Activated CD8-positive, alpha-beta T cell treated with anti-CD3 and anti-CD28 coated beads for 36 hours (primary cell): ENCODE data around the gene HEBP2. TPM values are rescaled to one million over a fixed set of nuclear protein-coding genes. Genes with fewer than 3 reads are reported as not detected.

Source experiments
- ATAC-seq: fragments of 200-7000 bp; cut with Tn5 transposase; one replicate; pipeline ENCODE4 v1.10.0; 2021; ENCODE audit warnings: mild to moderate bottlenecking, moderate library complexity
- CTCF ChIA-PET: fragments of 350-600 bp; sonication (Branson Sonifier 250); formaldehyde crosslinking; loops from one replicate; lab custom pipeline; 2021; ENCODE audit warnings: antibody characterized with exemption; lab: Charles Lee
- POLR2A ChIA-PET: fragments of 350-600 bp; sonication (Branson Sonifier 250); formaldehyde crosslinking; loops from one replicate; lab custom pipeline; 2021; ENCODE audit warnings: antibody characterized with exemption; lab: Charles Lee
- DNase-seq: peaks from one replicate; pipeline ENCODE4 v3.0.0-alpha.2; 2020
- H3K27ac Mint-ChIP-seq: one replicate; pipeline ENCODE4 v1.8.0; 2021; ENCODE audit warnings: mild to moderate bottlenecking, mixed read lengths
- H3K27me3 Mint-ChIP-seq: one replicate; pipeline ENCODE4 v1.8.0; 2021; ENCODE audit warnings: mixed read lengths
- H3K36me3 Mint-ChIP-seq: one replicate; pipeline ENCODE4 v1.8.0; 2021; ENCODE audit warnings: low read depth, mixed read lengths
- H3K4me1 Mint-ChIP-seq: one replicate; pipeline ENCODE4 v1.8.0; 2021; ENCODE audit warnings: low read depth, mixed read lengths
- H3K4me3 Mint-ChIP-seq: one replicate; pipeline ENCODE4 v1.8.0; 2021; ENCODE audit warnings: mild to moderate bottlenecking, moderate library complexity, mixed read lengths
- H3K9me3 Mint-ChIP-seq: one replicate; pipeline ENCODE4 v1.8.0; 2021; ENCODE audit warnings: mixed read lengths
- intact Hi-C: fragments of 100-400 bp; cut with micrococcal nuclease; formaldehyde crosslinking; loops from one replicate; pipeline ENCODE4 v1.10.0; 2022
- microRNA-seq: library from miRNA; unstranded; fragments of <30 nt; microRNA quantifications from one replicate; pipeline ENCODE4 v1.2.0, GENCODE V29; 2022; ENCODE audit warnings: borderline microRNAs expressed, borderline replicate concordance
- total RNA-seq, 2 experiments: library from RNA; stranded (reverse); gene quantifications; one replicate each; pipeline ENCODE4 v1.2.3, GENCODE V29; 2021
- TF ChIP-seq, protein P1 (sequence below): fragments of 200-600 bp; IDR thresholded peaks from one replicate; pipeline ENCODE4 v1.8.0; 2022; ENCODE audit warnings: antibody characterized with exemption, mild to moderate bottlenecking

Gene HEBP2
- total RNA-seq, 2 experiments from 2014 or later, result 28.2 to 28.7 TPM

DNA sequence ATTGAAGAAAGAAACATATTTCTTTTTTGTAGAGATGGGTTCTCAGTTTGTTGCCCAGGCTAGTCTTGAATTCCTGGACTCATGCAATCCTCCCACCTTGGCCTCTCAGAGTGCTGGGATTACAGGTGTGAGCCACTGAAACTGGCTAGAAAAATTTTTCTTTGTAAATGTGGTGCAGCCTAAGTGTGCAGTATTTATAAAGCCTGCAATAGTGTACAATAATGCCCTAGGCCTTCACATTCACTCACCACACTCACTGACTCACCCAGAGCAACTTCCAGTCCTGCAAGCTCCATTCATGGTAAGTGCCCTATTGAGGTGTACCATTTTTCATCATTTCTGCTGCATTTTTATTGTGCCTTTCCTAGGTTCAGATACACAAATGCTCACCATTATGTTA lies 63.9 kb downstream of the HEBP2 start:
- ChIA-PET POLR2A (no interaction called here), CTCF (interaction anchor here (0.6 kb wide), 1 partner anchor 31 kb away, joined by 3 read pairs; no protein-coding TSS in a partner anchor)
- H3K4me1 Mint-ChIP-seq, result no peaks in the 10 kb centered on the region
- TF ChIP-seq, protein P1, sequence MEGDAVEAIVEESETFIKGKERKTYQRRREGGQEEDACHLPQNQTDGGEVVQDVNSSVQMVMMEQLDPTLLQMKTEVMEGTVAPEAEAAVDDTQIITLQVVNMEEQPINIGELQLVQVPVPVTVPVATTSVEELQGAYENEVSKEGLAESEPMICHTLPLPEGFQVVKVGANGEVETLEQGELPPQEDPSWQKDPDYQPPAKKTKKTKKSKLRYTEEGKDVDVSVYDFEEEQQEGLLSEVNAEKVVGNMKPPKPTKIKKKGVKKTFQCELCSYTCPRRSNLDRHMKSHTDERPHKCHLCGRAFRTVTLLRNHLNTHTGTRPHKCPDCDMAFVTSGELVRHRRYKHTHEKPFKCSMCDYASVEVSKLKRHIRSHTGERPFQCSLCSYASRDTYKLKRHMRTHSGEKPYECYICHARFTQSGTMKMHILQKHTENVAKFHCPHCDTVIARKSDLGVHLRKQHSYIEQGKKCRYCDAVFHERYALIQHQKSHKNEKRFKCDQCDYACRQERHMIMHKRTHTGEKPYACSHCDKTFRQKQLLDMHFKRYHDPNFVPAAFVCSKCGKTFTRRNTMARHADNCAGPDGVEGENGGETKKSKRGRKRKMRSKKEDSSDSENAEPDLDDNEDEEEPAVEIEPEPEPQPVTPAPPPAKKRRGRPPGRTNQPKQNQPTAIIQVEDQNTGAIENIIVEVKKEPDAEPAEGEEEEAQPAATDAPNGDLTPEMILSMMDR, result no peak
- H3K4me3 Mint-ChIP-seq, result no peak overlapping the region
- no peaks in the 10 kb centered on the region for H3K36me3 Mint-ChIP-seq
- H3K27me3 Mint-ChIP-seq, result peaks cover 3% of the 10 kb centered on the region
- ATAC-seq (no peak), DNase-seq (no peak)
- H3K27ac Mint-ChIP-seq, result no peak overlapping the region
- intact Hi-C loops, result no loop called here
- H3K9me3 Mint-ChIP-seq, result no peaks in the 10 kb centered on the region

DNA sequence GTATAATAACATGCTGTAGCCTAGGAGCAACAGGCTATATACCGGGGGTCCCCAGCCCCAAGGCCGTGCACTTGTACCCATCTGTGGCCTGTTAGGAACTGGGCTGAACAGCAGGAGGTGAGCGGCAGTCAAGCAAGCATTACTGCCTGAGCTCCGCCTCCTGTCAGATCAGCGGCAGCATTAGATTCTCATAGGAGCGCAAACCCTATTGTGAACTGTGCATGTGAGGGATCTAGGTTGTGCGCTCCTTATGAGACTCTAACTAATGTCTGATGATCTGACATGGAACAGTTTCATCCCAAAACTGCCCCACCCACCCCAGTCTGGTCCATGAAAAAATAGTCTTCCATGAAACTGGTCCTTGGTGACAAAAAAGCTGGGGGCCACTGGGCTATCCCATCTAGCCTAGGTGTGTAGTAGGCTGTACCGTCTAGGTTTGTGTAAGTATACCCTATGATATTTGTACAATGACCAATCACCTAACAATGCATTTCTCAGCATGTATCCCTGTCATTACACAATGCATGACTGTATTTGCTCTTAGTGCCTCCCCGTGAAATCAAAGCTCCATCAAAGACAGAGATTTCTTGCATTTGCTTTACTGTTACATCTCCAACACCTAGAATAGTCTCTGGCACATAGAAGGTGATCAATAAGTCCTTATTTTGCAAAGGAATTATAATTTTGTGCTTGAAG lies 64.4 kb downstream of the HEBP2 start:
- CTCF ChIA-PET, result interaction anchor here (1.1 kb wide), 1 partner anchor 10 kb away, joined by 3 read pairs; no protein-coding TSS in a partner anchor
- H3K27me3 Mint-ChIP-seq, result peaks cover 3% of the 10 kb centered on the region
- POLR2A ChIA-PET, result no interaction called here
- TF ChIP-seq, protein P1, result no peak
- DNase-seq (no peak), ATAC-seq (no peak)
- no peaks in the 10 kb centered on the region for H3K36me3 Mint-ChIP-seq
- H3K9me3 Mint-ChIP-seq, result no peaks in the 10 kb centered on the region
- no peak overlapping the region for H3K4me3 Mint-ChIP-seq
- H3K27ac Mint-ChIP-seq, result no peak overlapping the region
- no peaks in the 10 kb centered on the region for H3K4me1 Mint-ChIP-seq
- intact Hi-C loops, result no loop called here

Small RNA genes lying within 50 kb of the gene (microRNA-seq; reads per million reads assigned to microRNA genes)
- gene MIR3145, result not detected

Other genes starting within 250 kb of the HEBP2 start
- 1 to 10 TPM; 1.7 to 1.8 TPM for gene ARFGEF3, start 242.3 kb upstream of the HEBP2 start, total RNA-seq
- not detected for gene PBOV1, start 185.7 kb upstream of the HEBP2 start, total RNA-seq
- not detected for gene SMIM28, start 26.3 kb upstream of the HEBP2 start, total RNA-seq
- gene NHSL1, start 95.3 kb downstream of the HEBP2 start, total RNA-seq, result under 1 TPM; 0.18 to 0.49 TPM